ENCODE results near the gene ELMOD1.
A peak's percentile ranks its signal among the peaks of the same experiment; 100 is the strongest.

Gene ELMOD1

DNA sequence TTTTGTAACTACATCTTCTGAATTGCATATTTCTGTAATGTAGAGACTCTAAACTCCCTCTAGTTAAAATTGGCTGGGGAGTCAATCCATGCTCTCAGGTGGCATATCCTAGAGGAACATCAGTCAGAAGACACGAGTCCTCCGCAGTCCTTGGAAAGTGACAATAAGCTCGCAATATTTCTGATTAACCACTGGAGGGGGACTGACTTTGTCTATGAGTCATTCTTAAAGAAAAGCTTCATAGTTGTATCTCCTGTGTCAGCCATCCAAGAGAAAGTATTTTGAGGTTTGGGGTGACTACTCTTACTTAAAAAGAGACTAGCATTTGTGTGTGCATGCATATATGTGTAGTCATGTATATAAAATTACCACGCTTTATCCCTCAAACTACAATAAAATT, 60.7 kb downstream of the ELMOD1 start:
- peak; percentile 3 for DNase-seq

GRCh38 chr11:107653076-107653475, 62.1 kb downstream of the ELMOD1 start:
- no peak for DNase-seq

- peak; percentile 3 for DNase-seq
These were observed 64.7 kb downstream of the ELMOD1 start for GRCh38 chr11:107655602-107656001.

- DNase-seq = no peak
These were observed 68.4 kb downstream of the ELMOD1 start for GRCh38 chr11:107659310-107659709.

DNA sequence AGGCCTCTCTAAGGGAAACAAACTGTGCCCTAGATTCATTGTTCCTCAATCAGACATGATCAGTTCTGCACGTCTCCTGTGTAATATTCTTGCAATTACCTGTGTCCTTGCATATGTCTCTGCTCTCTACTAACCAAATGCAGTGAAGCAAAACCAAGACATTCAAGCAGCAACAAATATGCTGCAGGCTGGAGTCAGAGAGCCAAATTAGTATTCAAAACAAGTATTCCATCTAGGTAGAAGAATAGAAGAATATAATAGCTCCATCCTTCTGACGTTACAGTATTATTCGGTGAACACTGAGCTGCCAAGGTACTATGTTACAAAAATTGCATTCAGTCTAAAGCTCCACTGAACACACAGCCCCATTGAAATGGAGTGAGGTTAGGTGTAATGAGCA, 69.1 kb downstream of the ELMOD1 start:
- no peak for DNase-seq

GRCh38 chr11:107661656-107662055, 70.7 kb downstream of the ELMOD1 start:
- DNase-seq = no peak

- no peak for DNase-seq
These were observed 74.1 kb downstream of the ELMOD1 start for GRCh38 chr11:107665018-107665417.

- no peak for DNase-seq
These were observed 76.1 kb downstream of the ELMOD1 start for GRCh38 chr11:107666911-107667613.

DNA sequence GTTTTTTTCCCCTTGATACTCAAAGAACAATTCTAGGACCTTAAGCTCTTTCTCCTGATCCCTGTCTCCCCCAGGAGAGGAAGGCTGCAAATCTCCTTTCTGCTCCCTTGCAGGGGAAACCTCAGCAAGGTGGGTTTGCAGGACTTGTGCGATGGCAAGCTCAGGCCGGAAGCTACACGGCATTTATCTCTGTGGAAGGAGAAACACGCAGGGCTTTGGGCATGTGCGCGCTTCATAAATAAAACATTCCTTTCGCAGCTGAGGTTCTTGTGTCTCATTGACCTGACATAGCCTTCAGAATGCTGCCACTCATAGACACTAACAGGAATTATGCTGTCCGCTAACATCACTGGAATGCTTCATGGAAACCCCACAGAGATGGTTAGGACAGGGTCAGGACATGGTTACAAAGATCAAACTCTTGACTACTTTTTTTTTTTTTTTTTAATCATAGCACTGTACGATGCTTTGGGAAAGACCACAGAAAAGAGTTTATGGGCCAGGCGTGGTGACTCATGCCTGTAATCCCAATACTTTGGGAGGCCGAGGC, 78.3 kb downstream of the ELMOD1 start:
- no peak for DNase-seq

DNA sequence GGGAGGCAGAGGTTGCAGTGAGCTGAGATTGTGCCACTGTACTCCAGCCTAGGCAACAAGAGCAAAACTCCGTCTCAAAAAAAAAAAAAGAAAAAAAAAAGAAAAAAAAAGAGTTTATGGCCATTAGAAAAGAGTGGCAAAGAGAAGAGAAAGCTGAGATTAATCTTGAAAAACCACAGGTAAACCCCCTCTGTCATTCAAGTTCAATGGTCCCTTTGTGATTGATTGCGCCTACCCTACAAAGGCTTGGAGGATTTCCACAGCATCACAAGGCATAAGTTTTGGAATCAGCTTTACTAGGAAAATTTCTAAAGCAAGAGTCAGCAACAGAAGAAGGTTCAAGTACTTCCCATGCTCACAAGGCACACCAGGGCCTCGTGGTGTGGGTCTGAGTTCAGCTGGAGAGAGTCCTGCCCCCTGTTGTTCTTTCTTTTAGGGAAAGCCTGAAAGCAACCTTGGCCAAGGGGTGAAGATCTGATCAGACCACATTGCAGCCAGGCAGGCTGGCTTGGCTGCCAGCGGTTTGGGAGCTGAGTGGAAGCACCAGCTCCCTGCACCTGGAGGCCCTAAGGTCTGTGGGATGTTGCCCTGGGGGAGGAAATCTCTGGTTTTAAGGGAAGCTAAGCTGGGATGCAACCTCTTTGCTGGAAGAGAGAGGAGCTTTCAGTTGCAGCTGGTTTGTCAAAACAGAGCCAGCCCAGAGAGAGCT, 79.1 kb downstream of the ELMOD1 start:
- no peak for DNase-seq

DNA sequence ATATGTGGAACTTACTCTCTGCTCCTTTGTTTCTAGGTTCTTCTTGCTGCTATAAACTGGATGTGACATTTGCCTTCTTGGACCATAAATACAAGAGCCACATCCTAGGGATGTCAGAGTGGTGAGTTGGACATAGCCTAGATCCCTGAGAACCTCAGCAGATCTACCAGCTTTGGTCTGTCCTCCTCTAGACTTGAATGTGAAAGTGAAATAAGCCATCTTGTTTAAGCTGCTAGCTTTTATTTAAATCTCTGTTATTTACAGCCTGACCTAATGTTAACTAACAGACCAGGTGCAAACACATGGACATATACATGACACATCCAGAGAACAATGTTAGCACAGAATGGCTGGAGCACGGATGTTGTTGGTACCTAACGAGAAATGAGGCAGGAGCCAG, 85.0 kb downstream of the ELMOD1 start:
- no peak for DNase-seq

- no peak for DNase-seq
These were observed 85.5 kb downstream of the ELMOD1 start for GRCh38 chr11:107676336-107677057.

DNA sequence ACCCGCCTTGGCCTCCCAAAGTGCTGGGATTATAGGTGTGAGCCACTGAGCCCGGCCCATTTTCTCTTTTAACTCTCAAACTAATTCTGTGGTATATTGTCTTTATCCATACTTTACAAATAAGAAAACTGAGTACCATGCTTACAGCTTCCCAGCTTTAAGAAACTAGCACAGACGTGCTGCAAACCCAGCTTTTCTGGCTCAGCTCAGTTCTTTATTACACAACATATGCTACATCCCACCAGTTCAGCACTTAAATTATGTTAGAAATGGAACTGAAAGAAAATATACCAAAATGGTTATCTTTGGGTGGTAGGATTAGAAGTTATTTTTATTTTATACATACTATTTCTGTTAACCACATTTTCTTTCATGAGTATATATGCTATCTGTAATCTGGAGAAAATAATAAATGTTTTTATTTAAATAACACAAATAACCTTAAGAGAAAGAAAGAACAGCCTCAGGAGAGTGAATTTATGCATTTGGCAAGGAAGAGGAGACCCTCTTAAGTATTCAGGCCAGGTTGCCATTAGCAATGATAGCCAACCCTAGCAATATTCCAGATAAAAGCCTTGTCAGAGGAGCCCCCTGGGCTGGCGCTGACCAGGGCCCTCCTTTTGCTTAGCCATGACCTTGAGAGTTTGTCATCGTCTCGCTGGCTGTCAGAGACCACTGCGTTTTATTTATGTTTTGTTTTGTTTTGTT, 87.1 kb downstream of the ELMOD1 start:
- no peak for DNase-seq

DNA sequence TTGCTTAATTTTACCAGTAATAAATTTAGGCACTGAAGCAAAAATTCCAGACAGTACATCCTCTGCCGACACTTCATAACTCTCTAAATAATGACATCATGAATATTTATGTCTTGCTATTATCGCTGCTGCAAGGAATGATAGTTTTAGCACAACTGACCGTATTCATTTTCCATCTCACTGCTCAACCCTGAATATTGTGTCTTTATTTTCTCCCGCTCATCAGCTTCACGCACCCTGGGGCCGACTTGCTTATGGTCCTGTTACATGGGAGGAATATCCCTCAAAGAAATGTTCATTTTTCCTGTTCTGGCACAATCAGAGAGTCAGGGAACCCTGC, 87.7 kb downstream of the ELMOD1 start:
- no peak for DNase-seq

DNA sequence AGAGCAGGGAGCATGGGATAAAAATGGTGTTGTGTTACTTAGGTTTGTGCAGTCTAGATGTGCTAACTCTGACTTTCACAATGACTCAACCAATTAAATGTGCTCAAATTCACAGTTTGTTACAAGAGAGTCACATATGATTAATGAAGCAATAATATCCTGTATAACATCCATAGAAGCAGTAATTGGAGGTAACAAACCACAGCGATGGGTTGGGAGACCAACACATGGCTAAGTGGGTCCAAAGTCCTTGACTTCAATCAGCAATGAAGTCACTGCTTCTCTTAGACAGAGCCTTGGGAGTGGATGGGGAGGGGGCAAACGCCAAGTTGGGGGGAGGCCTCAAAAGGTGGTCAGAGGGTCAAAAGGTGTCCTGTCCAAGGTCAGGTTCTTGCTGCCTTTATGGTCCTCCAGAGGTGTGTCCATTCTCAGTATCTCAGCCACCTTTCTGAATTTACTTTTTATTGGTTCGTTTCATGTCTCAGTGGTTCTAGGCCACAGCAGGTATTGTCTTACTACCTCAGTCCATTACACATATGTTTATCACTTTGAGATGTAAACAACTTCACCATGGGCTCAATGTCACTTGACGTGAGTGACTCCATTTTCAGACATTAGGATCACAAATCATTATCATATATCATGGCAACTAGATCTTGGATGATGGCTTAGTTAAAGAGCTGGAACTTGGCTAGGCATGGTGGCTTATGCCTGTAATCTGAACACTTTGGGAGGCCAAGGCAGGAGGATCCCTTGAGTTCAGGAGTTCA, 88.5 kb downstream of the ELMOD1 start:
- DNase-seq = no peak

DNA sequence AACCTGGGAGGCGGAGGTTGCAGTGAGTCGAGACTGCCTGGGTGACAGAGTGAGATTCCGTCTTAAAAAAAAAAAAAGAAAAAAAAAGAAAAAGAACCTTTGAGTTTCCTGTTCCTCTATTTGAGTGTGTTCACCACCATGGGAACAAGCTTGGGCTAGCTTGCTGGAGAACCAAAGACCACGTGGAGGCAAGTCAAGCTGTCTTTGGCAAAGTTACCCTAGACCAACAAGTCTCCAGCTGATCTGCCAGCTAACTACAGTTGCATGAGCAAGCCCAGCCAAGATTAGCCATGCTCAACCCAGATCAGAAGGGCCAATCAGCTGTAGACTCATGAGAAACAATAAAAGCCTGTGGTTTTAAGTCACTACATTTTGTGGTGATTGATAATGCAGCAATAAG, 91.2 kb downstream of the ELMOD1 start:
- no peak for DNase-seq

DNA sequence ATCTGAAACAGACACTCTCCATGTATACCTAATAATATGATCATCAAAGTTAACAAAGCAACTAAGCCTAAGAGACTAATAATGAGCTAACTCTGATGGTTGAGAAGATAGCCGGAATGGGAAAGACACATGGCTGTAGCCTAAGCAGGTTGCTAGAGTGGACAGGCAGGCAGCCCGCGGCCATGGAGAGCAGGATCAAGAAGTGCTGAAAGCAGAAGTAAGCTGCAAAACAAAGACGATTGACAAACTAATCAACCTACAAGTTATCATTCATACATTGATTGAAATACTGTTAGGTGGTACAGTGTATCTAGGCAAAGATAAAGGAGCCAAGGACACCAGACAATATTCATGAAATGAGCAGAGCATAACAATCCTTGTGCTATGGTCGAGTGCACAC, 91.6 kb downstream of the ELMOD1 start:
- DNase-seq = no peak

- no peak for DNase-seq
These were observed 92.1 kb downstream of the ELMOD1 start for GRCh38 chr11:107683061-107683460.

DNA sequence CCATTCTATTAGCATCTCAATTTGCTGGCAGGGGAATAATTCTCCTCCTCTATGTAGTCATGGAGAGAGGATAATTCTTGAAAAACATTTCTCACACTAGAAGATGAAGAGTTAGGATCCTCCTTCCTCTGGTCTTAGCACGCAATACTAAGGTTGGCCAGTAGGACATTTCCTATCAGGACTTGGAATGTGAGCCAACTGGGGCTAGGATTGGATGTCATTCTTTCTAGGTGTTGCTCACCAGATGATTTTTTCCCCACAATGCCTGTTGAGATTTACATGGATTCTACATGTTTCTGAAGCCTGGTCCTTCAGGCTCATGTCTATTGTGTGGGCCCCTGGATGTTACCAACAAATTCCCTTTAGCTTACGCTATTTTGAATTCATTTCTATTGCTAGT, 92.9 kb downstream of the ELMOD1 start:
- no peak for DNase-seq

- no peak for DNase-seq
These were observed 97.5 kb downstream of the ELMOD1 start for GRCh38 chr11:107688322-107688918.

DNA sequence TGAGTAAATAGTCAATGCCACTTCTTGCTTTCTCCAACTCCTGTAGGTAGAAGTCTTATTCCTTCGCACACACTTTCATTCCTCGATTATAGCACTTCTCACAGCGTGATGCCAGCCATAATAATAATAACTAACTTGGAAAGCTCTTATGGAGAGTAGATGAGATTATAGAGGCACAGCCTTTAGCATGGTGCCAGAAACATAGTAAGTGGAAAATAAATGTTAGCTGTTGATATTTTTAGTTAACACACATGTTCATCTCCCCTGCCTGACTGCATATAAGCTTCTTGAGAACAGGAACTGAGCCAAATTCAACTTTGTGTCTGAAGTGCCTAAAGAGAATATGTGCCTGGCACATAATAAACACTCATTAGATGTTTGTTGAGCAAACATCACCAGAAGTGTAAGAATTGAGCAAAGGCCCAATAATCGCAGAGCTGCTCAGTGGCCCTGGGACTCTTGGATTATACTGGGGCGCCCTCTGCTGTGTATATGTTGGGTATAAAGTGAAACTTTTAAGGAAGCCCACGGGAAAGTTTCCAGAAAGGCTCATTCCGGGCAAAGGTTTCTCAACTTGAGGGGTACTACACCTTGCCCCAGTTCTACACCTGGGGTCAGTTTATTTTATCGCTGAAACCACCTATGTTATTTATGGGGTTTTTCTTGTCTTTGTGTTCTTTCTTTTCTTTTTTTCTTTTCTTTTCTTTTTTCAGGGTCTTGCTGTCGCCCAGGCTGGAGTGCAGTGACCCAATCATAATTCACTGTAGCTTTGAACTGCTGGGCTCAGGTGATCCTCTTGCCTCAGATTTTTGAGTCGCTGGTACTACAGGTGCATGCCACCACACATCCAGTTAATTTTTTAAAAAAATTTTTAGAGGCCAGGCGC, 98.6 kb downstream of the ELMOD1 start:
- peak; percentile 57 for DNase-seq
